K562 (cell line): ENCODE results near the gene PTPRG. TPM values are rescaled to one million over a fixed set of nuclear protein-coding genes. Genes with fewer than 3 reads are reported as not detected.

Experiments used
- ATAC-seq: fragments of 200-7000 bp; cut with Tn5 transposase; 3 replicates; pipeline ENCODE4 v1.9.1; 2020; ENCODE audit warnings: moderate library complexity
- BruUV-seq: library from RNA; stranded (reverse); fragments of 400-500 nt; replicated peaks from 2 replicates; lab custom pipeline; 2021; lab: Mats Ljungman, UMichigan
- CTCF ChIA-PET: fragments of 300-600 bp; formaldehyde crosslinking; extraction: SDS; loops from one replicate; lab custom pipeline; 2021; ENCODE audit warnings: low intra/inter-chr PET ratio; lab: Yijun Ruan, JAX
- POLR2A ChIA-PET: fragments of 300-600, 350-650 bp; sonication (Branson Sonifier 250); formaldehyde crosslinking; extraction: SDS; loops from one replicate; lab custom pipeline; 2021; ENCODE audit warnings: antibody characterized with exemption, inconsistent platforms; lab: Yijun Ruan, JAX
- DNase-seq, 4 experiments: peaks; one replicate each; pipeline versions ENCODE4 v3.0.0 to v3.0.0-alpha.2; 2011 to 2018; ENCODE audit warnings: low spot score in 3 of 4, mixed read lengths in 3 of 4; ENCODE audit errors: extremely low read depth in 1 of 4
- FAIRE-seq: peaks from 2 replicates; lab custom pipeline; 2011; peaks lifted over from hg19 to GRCh38; lab: Jason Lieb, UNC
- H2AFZ ChIP-seq: 2 replicates; pipeline ENCODE4 v1.6.0; 2011; ENCODE audit warnings: low read depth, low read length, control low read depth, inconsistent platforms
- H3K27ac ChIP-seq: fragments of 200-600 bp; 3 replicates; pipeline ENCODE4 v1.8.0; 2011; ENCODE audit warnings: low read depth, mild to moderate bottlenecking, control low read depth, inconsistent platforms, low read length, moderate library complexity, mixed read lengths; ENCODE audit errors: extremely low read depth
- H3K27me3 ChIP-seq, 2 experiments: fragments of 300-600 bp in 1 of 2; 2 replicates in 1 of 2; 3 replicates in 1 of 2; pipeline versions ENCODE4 v1.6.0 to v1.8.0; 2011; ENCODE audit warnings: inconsistent platforms in 2 of 2, low read length in 2 of 2, mild to moderate bottlenecking in 1 of 2, mixed read lengths in 1 of 2, moderate library complexity in 1 of 2; ENCODE audit not compliant: control insufficient read depth in 2 of 2, insufficient read depth in 2 of 2
- H3K36me3 ChIP-seq: fragments of 300-600 bp; 3 replicates; pipeline ENCODE4 v1.8.0; 2011; ENCODE audit warnings: mild to moderate bottlenecking, low read length, inconsistent platforms; ENCODE audit not compliant: control insufficient read depth, insufficient read depth
- H3K4me1 ChIP-seq, 2 experiments: fragments of 200-600 bp in 1 of 2; replicated peaks in 1 of 2; 2 replicates in 1 of 2; 3 replicates in 1 of 2; pipeline versions ENCODE4 v1.5.1 to v1.8.0; 2011; ENCODE audit warnings: inconsistent platforms in 2 of 2, low read length in 2 of 2, mild to moderate bottlenecking in 1 of 2, mixed read lengths in 1 of 2, moderate library complexity in 1 of 2; ENCODE audit not compliant: control insufficient read depth in 2 of 2, insufficient read depth in 2 of 2
- H3K4me2 ChIP-seq: 2 replicates; pipeline ENCODE4 v1.6.1; 2011; ENCODE audit warnings: low read length, control low read depth, inconsistent platforms, mixed read lengths; ENCODE audit not compliant: insufficient read depth
- H3K4me3 ChIP-seq: fragments of 200-600 bp; sonication (generic), shearing (Covaris generic); 2 replicates; pipeline ENCODE4 v1.5.1; 2016; ENCODE audit warnings: control low read depth, inconsistent platforms
- H3K79me2 ChIP-seq: fragments of 200-600 bp; 3 replicates; pipeline ENCODE4 v1.8.0; 2011; ENCODE audit warnings: low read length, inconsistent platforms; ENCODE audit not compliant: control insufficient read depth, insufficient read depth
- H3K9ac ChIP-seq, 2 experiments: 2 replicates each; pipeline versions ENCODE4 v1.6.0 to v1.6.1; 2011; ENCODE audit warnings: low read depth in 2 of 2, low read length in 2 of 2, control low read depth in 1 of 2, inconsistent platforms in 1 of 2, mild to moderate bottlenecking in 1 of 2, mixed read lengths in 1 of 2; ENCODE audit not compliant: insufficient read depth in 1 of 2
- H3K9me1 ChIP-seq: one replicate; pipeline ENCODE4 v1.6.0; 2011; ENCODE audit warnings: inconsistent platforms, mild to moderate bottlenecking, low read length, moderate library complexity; ENCODE audit not compliant: control insufficient read depth, insufficient read depth
- H3K9me3 ChIP-seq: replicated peaks from 2 replicates; pipeline ENCODE4 v1.5.1; 2011; ENCODE audit warnings: low read depth, low read length, inconsistent platforms; ENCODE audit not compliant: control insufficient read depth, insufficient read depth
- H4K20me1 ChIP-seq: replicated peaks from 2 replicates; pipeline ENCODE4 v1.6.1; 2011; ENCODE audit warnings: low read length, inconsistent platforms, mixed read lengths; ENCODE audit not compliant: control insufficient read depth, insufficient read depth
- CHD4 ChIP-seq: fragments of 200-600 bp; sonication (generic); IDR thresholded peaks from 3 replicates; pipeline ENCODE4 v1.6.1; 2012; ENCODE audit warnings: low read depth, mild to moderate bottlenecking, mixed read lengths, low read length, inconsistent platforms; ENCODE audit not compliant: insufficient read depth, insufficient replicate concordance, poor library complexity, severe bottlenecking
- GTF2E2 ChIP-seq: fragments of 200-800 bp; sonication (Bioruptor generic); IDR thresholded peaks from 2 replicates; pipeline ENCODE4 v1.6.1; 2016; ENCODE audit warnings: missing genetic modification characterization, missing compliant biosample characterization
- KAT2B ChIP-seq: IDR thresholded peaks from one replicate; pipeline ENCODE4 v1.6.1; 2012; ENCODE audit warnings: low read depth, mild to moderate bottlenecking, control low read depth, inconsistent platforms, low read length, moderate library complexity
- LEF1 ChIP-seq: fragments of 450-650 bp; IDR thresholded peaks from 2 replicates; pipeline ENCODE4 v1.6.1; 2016; ENCODE audit warnings: mild to moderate bottlenecking
- MTA1 ChIP-seq: fragments of 450-650 bp; IDR thresholded peaks from 2 replicates; pipeline ENCODE4 v1.6.1; 2017; ENCODE audit warnings: borderline replicate concordance
- NBN ChIP-seq: fragments of 450-650 bp; IDR thresholded peaks from 2 replicates; pipeline ENCODE4 v1.6.1; 2016; ENCODE audit warnings: low read depth, mild to moderate bottlenecking
- NCOA6 ChIP-seq: fragments of 450-650 bp; IDR thresholded peaks from 2 replicates; pipeline ENCODE4 v1.6.1; 2017; ENCODE audit warnings: mild to moderate bottlenecking
- RAD51 ChIP-seq: fragments of 450-650 bp; IDR thresholded peaks from 2 replicates; pipeline ENCODE4 v1.7.1; 2016; ENCODE audit warnings: low read depth, mild to moderate bottlenecking, borderline replicate concordance
- RBM14 ChIP-seq: fragments of 200-400 bp; formaldehyde crosslinking; IDR thresholded peaks from 2 replicates; pipeline ENCODE4 v1.6.1; 2018; ENCODE audit warnings: low read depth, mild to moderate bottlenecking, low read length, moderate library complexity, borderline replicate concordance; ENCODE audit not compliant: insufficient read depth
- ZNF12 ChIP-seq: sonication (generic); formaldehyde crosslinking; IDR thresholded peaks from 2 replicates; pipeline ENCODE4 v1.4.0; 2020; ENCODE audit warnings: mild to moderate bottlenecking, missing genetic modification reagents
- ZNF561 ChIP-seq: fragments of 450-650 bp; formaldehyde crosslinking; conservative IDR thresholded peaks from 2 replicates; pipeline ENCODE4 v1.4.0; 2020; ENCODE audit warnings: mild to moderate bottlenecking, moderate library complexity
- ZNF707 ChIP-seq: fragments of 250-450 bp; sonication (Bioruptor Pico); conservative IDR thresholded peaks from 2 replicates; pipeline ENCODE4 v1.8.0; 2022; ENCODE audit warnings: inconsistent platforms, mild to moderate bottlenecking, moderate library complexity
- ZNF717 ChIP-seq: fragments of 250-450 bp; sonication (Bioruptor Pico); IDR thresholded peaks from 2 replicates; pipeline ENCODE4 v1.5.0; 2021
- WGBS: fragments of 100-300 bp; shearing (Covaris generic); methylation state at CpG from one replicate; pipeline ENCODE4 v1.1.6; 2016; ENCODE audit warnings: low coverage, mixed read lengths; ENCODE audit not compliant: insufficient coverage; ENCODE audit errors: missing lambda C conversion rate; 5-methylcytosine and 5-hydroxymethylcytosine counted together
- in situ Hi-C: fragments of 300-500 bp; cut with MboI; formaldehyde crosslinking; loops from 4 replicates; pipeline ENCODE4 v1.15.0; 2018; ENCODE audit warnings: inconsistent platforms, mixed read lengths
- intact Hi-C: fragments of 100-400 bp; cut with micrococcal nuclease; formaldehyde crosslinking; loops from 2 replicates; pipeline ENCODE4 v1.14.2; 2022
- polyA plus RNA-seq, 8 experiments: library from polyadenylated mRNA; depleted of rRNA in 4 of 8; stranded (reverse) in 5 of 8; unstranded in 3 of 8; fragments of >200 nt; fragmentation: Nextera tagmentation in 2 of 8; fragmentation: Illumina TruSeq in 1 of 8; extraction: Ambion mirVana in 2 of 8; extraction: Trizol in 1 of 8; gene quantifications; 2 replicates each; pipeline versions ENCODE4 v1.2.1 to v1.2.3, GENCODE V29; 2011 to 2014; ENCODE audit warnings: inconsistent platforms in 1 of 8, missing spikeins in 1 of 8
- total RNA-seq, 7 experiments: library from RNA; depleted of rRNA in 6 of 7; stranded (reverse); fragments of >200 nt in 6 of 7; fragmentation: Illumina TruSeq in 2 of 7; extraction: Trizol in 2 of 7; gene quantifications; 2 replicates each; pipeline versions ENCODE4 v1.2.1 to v1.2.3, GENCODE V29; 2011 to 2021; ENCODE audit warnings: low replicate concordance in 1 of 7
- TF ChIP-seq, protein P1 (sequence below): fragments of 450-650 bp; formaldehyde crosslinking; IDR thresholded peaks from 2 replicates; pipeline ENCODE4 v1.4.0; 2022; ENCODE audit warnings: missing genetic modification characterization

The PTPRG gene
- total and polyA plus RNA-seq, 9 of the 15 experiments (the other 6 are each of a cell fraction or from before 2014, with no cell fraction given) = 0.16 TPM; not detected in 8

DNA sequence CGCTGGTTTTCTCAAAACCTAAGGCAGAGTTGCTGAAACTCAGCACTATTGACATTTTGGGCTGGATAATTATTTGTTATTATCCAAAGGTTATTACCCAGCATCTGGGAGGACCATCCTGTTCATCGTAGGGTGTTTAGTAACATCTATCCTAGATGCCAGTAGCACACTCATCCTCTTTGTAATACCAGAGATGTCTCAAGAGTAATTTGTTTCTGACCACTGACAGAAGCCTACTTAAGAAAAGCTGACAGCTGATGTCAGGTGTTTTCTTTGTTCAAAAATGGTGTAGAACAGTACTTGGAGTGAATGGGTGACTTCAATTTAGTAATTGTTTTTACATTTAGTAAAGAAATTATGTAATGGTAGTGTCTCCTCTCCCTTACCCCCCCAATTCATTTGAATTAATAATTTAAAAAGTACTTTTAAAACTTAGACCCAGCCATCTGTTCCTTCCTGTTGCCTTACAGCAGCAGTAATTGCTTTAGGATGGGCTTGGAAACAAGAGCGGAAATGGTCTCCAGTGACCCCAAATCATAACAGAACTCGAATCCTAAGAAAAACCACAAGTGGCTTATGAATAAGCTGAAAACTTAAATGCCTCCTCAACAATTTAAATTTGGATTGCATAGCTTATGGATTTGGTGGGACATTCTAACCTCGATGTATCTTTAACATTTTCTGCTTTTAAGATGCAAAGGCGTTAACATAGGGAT lies 105.4 kb downstream of the PTPRG start:
- Histone ChIP-seq H3K9ac (no peak overlapping the region), H3K9me3 (no peaks in the 10 kb centered on the region), H3K9me1 (no peaks in the 10 kb centered on the region), H4K20me1 (no peaks in the 10 kb centered on the region), H3K79me2 (no peaks in the 10 kb centered on the region), H3K4me2 (no peak overlapping the region), H3K4me1 (no peaks in the 10 kb centered on the region), H3K36me3 (no peaks in the 10 kb centered on the region), H3K4me3 (no peak overlapping the region), H3K27ac (no peak overlapping the region), H2AFZ (no peak overlapping the region), H3K27me3 (peaks cover 0 to 5% of the 10 kb centered on the region in 2 experiments; a peak in 1 of 5 replicates)
- TF ChIP-seq MTA1 (no peak), ZNF707 (CRISPR knock-in tag) (no peak), ZNF12 (CRISPR knock-in tag) (no peak), RBM14 (no peak), ZNF561 (CRISPR knock-in tag) (no peak), KAT2B (no peak), LEF1 (no peak), CHD4 (no peak), ZNF717 (CRISPR knock-in tag) (no peak), GTF2E2 (tag) (no peak), RAD51 (no peak), NCOA6 (no peak), NBN (no peak)
- TF ChIP-seq, protein P1, sequence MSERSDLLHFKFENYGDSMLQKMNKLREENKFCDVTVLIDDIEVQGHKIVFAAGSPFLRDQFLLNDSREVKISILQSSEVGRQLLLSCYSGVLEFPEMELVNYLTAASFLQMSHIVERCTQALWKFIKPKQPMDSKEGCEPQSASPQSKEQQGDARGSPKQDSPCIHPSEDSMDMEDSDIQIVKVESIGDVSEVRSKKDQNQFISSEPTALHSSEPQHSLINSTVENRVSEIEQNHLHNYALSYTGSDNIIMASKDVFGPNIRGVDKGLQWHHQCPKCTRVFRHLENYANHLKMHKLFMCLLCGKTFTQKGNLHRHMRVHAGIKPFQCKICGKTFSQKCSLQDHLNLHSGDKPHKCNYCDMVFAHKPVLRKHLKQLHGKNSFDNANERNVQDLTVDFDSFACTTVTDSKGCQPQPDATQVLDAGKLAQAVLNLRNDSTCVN (CRISPR knock-in tag) = no peak
- intact Hi-C loops (no loop called here), in situ Hi-C loops (no loop called here)
- ATAC-seq (no peak), DNase-seq (no peak), FAIRE-seq (no peak)
- ChIA-PET POLR2A (no interaction called here), CTCF (no interaction called here)
- WGBS = 1% methylated on average over 6 of the region's 6 CpGs
- BruUV-seq = no TSS peak
